NCI-H2029 treated with DMSO at 0.1 percent for 48 hours (cell line): ENCODE data around the gene COMP.

Source experiments
- DNase-seq: peaks from one replicate; lab custom pipeline; 2025; lab: John Stamatoyannopoulos, UW

The COMP gene

DNA sequence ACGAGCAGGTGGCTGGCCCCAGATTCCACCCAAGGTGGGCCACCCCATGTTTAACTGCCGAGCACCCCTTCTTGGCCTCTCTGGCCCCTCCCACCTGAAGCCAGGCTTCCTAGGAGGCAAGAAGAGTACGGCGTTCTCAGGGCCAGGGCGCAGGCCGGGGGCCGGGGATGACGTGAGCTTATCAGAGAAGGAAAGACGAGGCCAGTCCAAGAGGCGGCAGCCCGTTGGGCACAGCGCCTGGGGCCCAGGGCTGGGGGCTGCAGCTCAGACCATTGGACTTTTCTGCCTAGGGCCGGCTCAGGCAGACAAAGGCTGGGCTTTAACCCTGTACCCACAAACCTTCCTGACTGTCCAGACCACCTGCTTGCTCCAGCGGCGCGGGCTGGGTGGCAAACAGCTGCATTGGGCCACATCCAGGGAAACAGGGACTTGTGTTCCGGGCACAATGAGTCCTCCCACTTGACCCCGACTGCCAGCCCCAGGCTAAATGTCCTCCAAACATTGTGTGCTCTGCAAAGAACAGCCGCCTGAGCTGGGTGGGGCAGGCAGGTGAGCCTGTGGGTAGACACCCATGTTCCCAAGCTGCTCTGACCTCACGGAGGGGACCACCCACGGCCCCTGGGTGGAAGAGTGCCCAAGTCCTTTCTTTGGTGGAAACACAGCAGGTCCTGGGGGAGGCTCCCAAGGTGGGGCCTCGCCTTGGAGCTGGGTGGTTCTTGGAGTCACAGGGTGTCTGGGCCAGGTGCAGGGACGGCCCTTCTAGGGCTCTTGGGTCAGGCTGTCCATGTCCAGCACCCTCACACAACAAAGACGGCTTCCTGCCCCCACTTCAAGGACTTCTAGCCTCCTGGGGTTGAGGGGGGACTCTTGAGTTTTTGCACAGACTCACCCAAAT, 21.9 kb downstream of the COMP start:
- peak; percentile 56 for DNase-seq

DNA sequence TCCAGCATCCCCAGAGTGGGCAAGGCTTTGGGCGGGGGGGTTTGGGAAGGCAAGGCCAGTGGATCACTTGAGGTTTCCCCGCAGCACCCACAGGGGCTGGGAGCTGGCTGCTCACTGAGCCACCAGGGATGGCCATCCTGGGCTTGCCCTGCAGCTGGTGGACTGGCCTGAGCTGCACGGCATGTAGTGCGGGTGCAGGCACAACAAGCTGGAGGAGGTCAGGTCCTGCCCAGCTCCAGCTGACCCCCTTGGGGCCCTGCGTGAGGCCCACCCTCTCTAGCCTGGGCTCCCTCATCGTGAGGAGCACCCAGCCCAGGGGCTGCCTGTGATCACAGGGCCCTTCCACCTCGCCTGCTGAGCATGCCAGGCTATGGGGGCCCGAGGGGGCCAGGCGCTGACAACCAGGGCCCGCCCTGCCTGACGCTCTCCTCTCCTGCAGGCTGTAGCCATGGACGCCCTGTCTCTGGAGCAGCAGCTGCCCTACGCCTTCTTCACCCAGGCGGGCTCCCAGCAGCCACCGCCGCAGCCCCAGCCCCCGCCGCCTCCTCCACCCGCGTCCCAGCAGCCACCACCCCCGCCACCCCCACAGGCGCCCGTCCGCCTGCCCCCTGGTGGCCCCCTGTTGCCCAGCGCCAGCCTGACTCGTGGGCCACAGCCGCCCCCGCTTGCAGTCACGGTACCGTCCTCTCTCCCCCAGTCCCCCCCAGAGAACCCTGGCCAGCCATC, 22.9 kb downstream of the COMP start:
- no peak for DNase-seq

DNA sequence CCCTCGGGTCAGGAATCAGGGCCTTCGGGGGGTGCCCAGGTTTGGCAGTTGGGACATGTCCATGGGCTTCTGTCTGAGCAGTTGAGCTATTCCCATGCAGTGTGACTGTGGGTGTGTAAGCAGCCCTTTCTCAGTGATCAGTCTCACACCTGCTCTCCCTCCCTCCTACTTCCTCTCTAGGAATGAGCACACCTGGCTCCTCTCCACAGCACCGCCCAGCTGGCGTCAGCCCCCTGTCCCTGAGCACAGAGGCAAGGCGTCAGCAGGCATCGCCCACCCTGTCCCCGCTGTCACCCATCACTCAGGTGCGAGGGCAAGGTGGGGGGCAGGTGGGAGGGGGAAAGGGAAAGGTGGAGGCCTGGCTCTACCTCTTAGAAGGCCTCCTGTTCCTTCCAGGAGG, 25.9 kb downstream of the COMP start:
- DNase-seq = peak; percentile 86

DNA sequence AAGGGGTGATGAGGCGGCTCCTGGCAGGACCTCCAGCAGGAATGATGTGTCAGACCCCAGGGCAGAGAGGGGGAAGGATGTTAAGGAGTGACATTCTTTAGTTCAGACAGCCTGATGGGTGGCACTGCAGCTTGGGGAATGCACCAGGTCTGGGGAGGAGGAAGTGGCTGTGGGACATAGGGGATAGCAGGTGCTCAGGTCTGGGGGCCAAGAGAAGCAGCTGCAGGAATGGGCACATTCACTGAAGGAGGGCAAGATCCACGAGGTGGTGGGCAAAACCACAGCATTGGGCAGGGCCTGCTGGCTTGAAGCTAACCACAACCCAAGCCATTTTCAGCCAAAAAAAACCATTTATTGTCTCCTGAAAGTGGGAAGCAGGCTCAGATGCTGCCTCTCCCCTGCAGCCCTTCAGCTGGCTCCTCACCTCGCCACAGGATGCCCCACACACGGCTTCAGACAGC, 26.5 kb downstream of the COMP start:
- DNase-seq = no peak

DNA sequence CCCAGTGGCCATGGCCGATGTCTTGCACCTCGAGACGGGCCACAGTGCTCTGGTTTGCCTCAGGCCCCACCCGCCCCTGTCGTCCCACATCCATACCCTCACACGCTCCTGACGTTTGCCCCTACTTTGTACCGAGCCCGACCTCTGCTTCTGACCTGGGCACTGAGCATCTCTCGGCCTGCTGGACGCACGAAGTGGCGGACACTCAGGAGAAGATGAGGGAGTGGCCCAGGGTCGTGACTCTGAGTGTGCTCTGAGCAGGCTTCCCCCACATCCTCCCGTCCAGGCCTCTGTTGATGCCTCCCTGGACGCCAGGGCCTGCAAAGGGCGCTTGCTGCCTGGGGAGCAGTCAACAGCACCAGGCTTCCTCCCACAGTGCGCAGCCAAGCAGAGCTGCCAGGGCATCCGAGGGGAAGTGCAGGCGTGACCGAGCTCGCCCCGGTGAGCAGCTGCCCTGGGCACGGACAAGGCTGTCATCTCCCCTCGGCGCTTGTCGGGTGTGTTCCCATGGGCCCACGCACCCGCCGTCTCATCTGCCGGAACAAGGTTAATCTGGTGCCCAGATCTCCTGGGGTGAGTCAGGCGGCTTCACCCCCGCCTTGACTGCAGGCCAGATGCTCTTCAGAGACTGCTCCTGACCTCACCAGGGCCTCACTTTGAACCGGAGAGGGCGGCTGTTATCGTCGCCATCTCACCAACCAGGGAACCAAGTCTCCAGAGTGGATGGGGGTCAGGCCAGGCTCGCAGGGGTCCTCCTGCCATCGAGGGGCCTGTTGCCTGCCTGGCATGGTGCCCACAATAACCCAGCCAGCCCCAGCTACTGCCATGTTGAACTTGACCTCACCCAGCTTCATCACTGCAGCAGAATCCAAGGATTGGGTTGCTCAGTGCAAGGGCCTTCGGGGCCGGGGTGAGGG, 27.2 kb downstream of the COMP start:
- no peak for DNase-seq

DNA sequence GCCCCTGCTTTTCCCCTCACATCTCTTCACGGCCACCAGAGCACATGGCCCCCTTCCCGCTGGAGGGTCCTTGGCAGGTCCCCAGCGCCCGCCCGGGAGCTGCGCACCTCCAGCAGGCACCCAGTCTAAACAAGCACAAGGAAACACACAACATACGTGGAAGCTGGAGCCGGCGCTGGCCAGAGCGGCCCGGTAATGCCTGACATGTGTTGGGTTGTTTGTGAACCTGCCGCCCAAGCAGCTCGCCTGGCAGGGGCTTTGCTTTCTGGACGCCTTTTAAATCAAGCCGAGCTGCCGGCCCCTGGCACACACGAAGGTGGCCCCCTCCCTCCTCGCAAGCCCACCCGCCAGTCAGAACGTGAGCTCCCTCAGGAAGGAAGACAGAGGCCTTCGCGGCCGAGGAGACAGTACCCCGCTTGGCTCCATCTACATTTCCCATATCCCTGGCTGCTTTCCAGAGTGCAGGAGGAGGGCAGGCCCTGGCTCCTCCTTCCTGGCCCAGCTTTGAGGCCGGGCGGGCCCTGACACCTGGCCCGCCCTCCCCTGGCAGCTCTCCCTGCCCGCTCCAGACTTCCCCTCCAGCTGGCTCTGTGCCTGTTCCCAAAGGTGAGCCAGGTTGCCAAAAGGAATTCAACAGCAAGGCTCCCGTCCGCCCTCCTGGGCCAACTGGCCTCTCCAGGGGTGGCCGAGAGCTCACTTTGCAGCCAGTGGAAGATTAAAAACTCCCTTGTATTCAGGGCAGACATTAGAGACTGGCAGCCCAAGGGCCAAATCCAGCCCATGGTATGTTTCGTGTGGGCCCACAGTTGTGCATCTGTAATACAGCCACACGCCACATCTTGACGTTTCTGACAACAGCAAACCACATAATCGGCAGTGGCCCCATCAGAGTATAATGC, 28.7 kb downstream of the COMP start:
- DNase-seq = peak; percentile 95

DNA sequence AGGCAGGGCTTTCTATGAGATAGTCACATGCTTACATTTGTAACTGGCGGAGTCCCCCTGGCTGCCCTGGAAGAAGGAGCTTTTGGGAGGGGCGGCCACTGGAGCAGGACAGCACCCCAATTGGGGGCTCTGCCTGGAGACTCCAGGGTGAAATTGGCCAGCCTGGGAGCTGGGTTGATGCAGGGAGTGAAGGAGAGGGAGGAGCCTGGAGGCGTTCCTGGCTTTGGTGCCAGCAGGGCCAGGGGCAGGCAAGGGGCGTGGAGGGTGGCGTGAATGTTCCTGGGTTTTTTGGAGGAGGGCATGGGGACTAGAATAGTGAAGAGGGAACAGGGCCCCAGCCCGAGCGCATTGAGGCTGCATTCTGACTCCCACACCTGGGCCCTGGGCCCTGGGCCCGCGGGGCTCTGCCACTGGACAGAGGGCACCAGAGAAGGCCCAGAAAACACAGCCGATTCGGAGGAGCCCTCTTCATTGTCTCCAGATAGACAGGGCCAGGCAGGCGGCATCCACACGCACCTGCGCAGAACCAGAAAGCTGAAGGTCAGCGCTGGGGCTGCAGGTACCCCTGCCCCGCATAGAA, 29.5 kb downstream of the COMP start:
- peak; percentile 15 for DNase-seq

DNA sequence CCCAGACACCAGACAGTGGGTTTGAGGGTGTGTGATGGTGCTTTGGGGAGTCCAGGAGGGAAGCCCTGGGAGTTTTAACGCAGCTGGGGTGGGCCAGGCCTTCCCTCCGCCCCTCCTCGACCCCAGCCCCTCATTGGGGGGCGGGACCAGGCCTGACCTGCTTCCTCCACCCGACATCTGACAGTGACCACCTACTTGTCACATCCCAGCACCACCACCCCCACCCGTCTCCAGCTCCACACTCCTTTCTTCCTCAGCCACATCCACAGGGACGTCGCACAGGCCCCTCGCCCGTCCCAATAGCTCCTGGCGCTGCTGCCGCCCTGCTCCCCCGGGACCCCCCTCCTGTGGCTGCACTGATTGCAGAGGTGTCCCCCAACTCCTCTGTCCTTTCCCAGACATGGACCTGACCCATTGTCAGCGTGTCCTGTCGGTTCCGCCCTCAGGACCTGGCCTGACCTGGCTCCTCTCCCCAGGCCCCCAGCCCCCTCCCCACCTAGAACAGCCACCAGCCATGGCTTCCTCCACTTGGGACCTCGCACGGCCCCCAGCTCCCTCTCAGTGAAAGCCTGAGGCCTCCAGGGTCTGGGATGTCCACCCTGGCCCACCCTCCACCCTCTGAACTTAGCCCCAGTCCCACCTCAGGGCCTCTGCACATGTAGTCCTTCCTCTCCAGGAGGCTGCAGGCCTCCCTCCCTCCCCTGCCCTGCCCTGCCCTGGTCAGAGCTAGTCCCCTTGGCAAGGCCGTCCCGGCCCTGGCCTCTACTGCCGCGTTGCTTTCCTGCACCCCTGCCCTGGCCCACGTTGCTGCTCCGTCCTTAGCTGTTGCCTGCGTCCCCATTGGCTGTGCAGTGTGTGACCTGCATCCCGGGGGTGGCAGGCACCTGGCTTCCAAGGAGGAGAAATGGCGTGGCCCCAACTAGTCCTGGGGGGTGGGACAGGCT, 30.4 kb downstream of the COMP start:
- DNase-seq = no peak

DNA sequence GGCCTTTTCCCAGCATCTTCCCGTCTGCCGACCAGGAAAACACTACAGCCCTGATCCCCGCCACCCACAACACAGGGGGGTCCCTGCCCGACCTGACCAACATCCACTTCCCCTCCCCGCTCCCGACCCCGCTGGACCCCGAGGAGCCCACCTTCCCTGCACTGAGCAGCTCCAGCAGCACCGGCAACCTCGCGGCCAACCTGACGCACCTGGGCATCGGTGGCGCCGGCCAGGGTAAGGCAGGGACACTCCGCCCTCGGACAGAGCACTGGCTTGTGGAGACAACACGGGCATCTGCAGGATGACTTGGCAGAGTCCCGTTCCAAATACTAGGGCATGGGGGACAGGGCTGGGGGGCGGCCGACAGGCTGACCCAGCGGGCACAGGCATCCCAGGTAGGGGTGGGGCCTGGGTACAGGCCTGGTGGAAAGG, 31.1 kb downstream of the COMP start:
- no peak for DNase-seq

DNA sequence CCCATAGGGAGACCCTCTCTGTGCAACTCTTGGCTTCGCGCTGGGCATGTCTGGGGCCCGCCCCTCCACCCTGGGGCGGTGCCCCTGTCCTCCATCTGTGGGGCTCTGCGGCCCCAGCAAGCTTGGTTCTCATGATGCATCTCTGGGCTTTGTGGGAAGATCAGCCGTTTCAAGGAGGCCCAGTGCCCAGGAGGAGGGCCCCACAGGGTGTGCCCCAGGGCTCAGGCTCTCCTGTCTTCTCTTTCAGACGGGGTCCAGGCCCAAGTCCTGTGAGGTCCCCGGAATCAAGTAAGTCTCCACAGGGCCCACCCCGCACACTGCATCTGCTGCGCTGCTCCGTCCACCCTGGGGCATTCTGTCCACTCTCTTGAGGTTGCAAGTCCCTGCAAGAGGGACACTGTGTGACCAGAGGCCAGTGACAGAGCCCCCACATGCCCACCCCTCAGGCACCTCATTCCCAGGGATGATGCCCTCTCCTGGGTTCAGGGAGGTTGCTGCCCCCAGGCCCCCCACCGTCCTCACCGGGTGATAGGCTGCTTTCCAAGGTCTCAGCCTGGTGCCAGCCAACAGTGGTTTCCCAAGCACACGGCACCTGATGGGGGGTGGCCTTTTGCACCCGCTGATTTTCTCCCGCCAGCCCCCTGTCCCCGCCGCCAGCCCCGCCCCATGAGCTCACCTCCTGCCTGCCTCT, 31.7 kb downstream of the COMP start:
- no peak for DNase-seq

DNA sequence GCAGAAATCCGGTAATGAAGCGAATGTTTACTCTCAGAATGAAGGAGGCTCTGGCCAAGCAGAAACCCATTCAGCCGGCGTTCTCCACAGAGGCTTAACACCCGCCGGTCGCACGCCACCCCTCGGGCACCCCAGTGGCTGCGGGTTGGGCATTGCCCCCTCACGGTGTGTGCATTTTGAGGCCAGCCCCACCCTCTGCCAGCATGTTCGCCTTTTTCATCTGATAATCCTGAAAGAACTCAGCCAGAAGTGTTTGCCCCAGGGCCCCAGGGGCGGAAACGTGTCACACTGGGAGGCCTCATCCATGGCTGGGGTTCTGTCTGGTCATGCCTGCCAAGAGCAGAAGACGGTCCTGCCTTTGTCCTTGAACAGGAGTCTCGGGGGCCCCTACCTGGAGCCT, 34.2 kb downstream of the COMP start:
- DNase-seq = no peak

DNA sequence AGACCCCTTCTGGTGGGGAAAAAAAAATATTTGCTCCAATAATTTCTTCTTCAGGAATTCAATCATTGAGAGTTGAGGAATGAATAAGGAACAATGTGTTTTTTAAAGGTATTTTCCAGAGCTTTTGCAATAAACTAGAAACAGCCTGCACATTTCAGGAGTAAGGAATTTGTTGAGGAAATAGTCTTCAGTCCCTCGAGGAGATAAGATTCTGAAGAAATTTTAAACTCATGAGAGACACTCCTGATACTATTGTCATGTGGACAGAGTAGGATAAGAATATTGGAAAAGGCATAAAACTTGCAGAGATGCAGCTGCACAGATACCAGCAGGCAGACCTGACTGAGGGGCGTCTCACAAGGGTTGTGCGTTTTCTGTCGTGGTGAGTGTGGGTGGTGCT, 36.6 kb downstream of the COMP start:
- DNase-seq = no peak

DNA sequence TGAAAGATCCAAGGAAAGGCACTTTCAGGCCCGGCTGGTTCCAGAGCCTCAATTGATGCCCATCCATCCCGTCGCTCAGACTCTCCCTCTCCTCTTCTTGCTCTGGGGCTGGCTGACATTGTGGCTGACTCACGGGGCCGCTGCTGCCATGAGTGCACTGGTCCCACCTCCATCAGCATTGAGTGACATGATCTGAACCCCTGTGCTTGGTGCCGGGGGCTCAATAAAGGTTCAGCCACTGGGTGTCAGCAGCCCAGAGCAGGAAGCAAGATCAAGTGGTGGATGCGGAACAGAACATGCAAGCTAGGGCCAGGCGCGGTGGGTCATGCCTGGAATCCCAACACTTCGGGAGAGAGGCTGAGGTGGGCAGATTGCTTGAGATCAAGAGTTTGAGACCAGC, 39.5 kb downstream of the COMP start:
- no peak for DNase-seq

DNA sequence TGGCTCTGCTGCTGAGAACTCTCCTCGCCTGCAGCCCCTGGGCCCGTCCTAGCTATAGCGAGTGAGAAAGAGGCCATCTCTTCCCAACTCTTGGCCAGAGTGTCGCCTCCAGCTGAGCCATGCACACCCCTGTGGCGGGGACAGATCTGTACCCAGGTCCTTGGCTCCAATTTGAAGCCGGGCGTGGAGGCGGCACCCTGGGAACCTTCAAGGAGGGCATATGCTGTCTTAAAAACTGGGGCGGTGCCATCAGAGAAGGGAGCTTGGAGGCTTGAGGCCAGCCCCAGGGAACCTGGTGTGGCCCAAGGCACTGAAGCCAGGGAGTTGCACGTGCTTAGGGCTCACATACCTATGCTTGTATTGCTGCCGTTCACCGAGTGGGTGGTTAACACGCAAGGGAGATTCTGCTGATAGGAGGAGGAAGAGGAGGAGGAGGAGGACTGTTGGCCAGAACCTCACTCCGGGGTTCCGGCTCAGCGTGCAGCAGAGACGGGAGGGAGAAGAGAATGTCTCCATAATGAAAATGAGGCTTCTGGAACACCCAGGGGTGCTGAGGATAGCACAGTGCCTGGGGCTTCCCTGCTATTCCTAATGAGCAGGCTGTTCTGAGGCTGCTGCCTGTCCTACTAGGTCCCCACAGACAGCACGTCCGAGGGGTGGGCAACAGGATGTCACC, 40.7 kb downstream of the COMP start:
- no peak for DNase-seq

DNA sequence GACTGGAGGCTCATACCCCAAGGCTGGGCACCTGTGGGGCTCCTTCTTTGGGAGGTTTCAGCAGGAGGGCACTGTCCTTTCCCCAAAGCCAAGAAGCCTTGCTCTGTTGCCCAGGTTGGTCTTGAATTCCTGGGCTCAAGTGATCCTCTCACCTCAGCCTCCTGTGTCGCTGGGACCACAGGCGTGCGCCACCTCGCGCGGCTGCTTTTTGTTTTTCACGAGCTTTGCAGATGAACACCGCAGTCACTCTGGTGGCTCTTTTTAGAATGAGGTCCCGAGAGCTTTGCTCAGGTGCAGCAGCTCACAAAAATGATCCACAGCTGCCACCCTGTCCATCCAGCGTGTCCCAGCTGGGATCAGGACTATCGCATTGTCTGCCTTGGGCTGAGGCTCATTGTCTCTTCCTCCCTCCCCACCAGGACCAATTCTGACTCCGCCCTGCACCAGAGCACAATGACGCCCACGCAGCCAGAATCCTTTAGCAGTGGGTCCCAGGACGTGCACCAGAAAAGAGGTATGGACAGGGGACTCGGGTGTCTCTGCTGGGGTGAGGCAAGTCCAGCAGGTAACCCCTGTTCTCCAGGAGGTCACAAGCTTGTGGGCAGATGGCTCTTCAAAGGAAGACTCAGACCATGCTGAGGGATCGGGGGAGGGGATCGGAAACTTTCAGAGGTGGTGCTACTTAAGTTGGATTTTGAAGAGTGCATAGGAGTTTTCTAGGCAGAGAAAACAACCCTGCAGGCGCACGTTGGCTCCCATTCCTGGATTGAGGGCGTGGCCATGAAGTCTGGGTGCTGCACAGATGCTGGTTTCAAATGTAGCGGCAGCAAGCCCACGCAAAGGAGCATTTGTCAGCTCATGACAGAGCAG, 41.5 kb downstream of the COMP start:
- no peak for DNase-seq

DNA sequence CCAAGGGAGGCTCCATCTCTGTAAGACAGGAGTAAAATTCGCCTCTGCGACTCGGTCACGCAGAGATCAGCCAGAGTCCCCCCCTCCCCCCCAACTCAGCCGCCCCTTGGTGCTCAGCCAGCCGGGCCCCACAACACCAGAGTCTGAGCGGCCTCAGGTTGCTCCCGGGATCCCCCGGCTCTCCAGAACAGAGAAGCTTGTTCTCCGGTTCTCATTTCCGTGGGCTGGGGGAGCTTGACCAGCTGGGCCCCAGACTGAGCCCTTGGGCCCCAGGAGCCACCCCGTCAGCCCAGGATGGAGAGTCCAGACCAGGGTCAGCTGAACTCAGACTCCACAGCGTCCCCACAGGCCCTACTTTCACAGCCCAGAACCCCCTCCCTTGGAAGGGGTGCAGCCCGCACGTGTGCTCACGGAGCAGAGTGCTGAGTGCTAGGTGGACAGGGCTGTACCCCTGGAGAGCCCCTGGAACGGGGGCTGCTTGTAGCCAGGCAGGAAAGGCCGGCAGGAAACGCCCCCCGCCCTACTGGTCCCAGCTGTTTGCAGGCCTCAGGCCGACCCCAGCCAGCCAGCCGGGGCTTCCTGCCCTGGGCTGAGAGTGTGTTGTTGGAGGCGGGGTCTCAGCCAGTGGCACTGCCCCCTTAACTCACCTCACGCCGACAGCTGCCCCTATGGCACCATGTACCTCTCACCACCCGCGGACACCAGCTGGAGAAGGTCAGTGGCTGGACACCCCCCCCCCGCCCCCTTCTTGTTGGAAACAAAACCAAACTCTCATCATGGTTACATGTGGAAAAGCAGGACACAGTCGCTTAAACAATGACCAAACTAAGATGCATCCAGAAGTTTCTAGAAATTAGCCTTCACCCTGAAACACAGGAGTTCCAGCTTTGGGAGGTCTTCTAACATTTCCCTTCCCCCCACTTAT, 44.4 kb downstream of the COMP start:
- no peak for DNase-seq
